ENCODE measurements around the gene TMEM87B.

DNA sequence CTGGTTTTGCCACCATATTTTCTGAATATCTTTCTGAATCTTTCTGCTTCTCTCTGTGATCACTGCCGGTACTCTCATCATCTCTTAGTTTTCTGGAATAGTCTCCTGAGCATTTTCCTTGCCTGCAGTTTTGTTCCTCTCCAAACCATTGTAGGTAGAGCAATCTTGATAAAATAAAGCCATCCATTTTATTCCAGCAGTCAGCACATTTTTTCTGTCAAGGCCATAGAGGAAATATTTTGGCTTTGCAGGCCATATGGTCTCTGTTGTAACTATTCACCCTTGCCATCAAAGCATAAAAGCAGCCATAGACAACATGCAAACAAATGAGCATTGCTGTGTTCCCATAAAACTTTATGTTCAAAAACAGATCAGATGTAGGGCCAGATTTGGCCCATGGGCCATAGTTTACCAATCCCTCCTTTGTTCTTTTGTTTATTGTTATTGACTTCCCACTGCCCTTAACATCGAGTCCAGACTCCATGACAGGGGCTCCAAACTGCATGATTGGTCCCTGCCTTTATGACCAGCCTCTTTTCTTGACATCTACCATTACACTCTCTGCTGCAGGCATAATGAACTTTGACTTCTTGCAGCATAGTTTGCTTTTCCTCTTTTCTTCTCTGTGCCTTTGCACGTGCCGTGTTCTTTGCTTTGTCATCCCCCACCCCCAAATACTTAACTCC lies 29.8 kb downstream of the TMEM87B start:
- TF ChIP-seq, protein P1, sequence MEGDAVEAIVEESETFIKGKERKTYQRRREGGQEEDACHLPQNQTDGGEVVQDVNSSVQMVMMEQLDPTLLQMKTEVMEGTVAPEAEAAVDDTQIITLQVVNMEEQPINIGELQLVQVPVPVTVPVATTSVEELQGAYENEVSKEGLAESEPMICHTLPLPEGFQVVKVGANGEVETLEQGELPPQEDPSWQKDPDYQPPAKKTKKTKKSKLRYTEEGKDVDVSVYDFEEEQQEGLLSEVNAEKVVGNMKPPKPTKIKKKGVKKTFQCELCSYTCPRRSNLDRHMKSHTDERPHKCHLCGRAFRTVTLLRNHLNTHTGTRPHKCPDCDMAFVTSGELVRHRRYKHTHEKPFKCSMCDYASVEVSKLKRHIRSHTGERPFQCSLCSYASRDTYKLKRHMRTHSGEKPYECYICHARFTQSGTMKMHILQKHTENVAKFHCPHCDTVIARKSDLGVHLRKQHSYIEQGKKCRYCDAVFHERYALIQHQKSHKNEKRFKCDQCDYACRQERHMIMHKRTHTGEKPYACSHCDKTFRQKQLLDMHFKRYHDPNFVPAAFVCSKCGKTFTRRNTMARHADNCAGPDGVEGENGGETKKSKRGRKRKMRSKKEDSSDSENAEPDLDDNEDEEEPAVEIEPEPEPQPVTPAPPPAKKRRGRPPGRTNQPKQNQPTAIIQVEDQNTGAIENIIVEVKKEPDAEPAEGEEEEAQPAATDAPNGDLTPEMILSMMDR (conservative IDR thresholded peaks at IDR 0.05 in 1 of 2, IDR thresholded peaks at IDR 0.05 in 1 of 2; ENCODE audit: low read depth in 1 of 2, low read length in 2 of 2): no peak
- no peak for TF ChIP-seq EZH2 (IDR thresholded peaks at IDR 0.05; ENCODE audit: low read length, missing control alignments)

Data from fibroblast of lung (primary cell).